ENCODE measurements around the gene EYS. TPM values are rescaled to one million over a fixed set of nuclear protein-coding genes. Genes with fewer than 3 reads are reported as not detected.
A peak's percentile ranks its signal among the peaks of the same experiment; 100 is the strongest.
"Not testable (repeated sequence)": the region's sequence is repeated elsewhere in the genome, so short reads cannot be mapped to it uniquely, and the experiment has no call there.

Gene EYS
- total and polyA plus RNA-seq, 2 experiments from 2014 or later, result under 0.01 to 0.15 TPM

DNA sequence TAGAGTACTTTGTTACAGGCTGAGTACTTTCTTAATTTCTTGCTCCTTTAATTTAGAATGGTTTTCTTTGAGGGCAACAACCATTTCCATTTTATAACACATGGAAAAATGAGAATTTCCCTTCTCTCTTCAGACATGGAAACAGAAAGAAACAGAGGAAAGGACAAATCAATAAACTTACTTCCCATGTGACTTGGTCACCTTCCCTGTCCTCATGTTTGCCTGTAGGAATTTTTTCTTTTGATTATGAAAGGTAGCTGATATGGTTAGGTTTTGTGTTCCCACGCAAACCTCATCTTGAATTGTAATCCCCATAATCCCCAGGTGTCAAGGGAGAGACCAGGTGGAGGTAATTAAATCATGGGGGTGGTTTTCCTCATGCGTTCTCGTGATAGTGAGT, 1901.7 kb downstream of the EYS start:
- DNase-seq (ENCODE audit: low read depth in 1 of 2, low spot score in 1 of 2), result no peak
- H3K9me3 ChIP-seq (ENCODE audit: low read depth), result no peaks in the 10 kb centered on the region
- H3K27me3 ChIP-seq, result no peaks in the 10 kb centered on the region
- H3K27ac ChIP-seq, result no peak overlapping the region
- no peaks in the 10 kb centered on the region for H3K4me1 ChIP-seq (ENCODE audit: low read depth)
- no peaks in the 10 kb centered on the region for H3K36me3 ChIP-seq
- no peak overlapping the region for H3K4me3 ChIP-seq
- TF ChIP-seq, protein P1, sequence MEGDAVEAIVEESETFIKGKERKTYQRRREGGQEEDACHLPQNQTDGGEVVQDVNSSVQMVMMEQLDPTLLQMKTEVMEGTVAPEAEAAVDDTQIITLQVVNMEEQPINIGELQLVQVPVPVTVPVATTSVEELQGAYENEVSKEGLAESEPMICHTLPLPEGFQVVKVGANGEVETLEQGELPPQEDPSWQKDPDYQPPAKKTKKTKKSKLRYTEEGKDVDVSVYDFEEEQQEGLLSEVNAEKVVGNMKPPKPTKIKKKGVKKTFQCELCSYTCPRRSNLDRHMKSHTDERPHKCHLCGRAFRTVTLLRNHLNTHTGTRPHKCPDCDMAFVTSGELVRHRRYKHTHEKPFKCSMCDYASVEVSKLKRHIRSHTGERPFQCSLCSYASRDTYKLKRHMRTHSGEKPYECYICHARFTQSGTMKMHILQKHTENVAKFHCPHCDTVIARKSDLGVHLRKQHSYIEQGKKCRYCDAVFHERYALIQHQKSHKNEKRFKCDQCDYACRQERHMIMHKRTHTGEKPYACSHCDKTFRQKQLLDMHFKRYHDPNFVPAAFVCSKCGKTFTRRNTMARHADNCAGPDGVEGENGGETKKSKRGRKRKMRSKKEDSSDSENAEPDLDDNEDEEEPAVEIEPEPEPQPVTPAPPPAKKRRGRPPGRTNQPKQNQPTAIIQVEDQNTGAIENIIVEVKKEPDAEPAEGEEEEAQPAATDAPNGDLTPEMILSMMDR (IDR thresholded peaks at IDR 0.05; ENCODE audit: low read depth, low read length), result no peak

DNA sequence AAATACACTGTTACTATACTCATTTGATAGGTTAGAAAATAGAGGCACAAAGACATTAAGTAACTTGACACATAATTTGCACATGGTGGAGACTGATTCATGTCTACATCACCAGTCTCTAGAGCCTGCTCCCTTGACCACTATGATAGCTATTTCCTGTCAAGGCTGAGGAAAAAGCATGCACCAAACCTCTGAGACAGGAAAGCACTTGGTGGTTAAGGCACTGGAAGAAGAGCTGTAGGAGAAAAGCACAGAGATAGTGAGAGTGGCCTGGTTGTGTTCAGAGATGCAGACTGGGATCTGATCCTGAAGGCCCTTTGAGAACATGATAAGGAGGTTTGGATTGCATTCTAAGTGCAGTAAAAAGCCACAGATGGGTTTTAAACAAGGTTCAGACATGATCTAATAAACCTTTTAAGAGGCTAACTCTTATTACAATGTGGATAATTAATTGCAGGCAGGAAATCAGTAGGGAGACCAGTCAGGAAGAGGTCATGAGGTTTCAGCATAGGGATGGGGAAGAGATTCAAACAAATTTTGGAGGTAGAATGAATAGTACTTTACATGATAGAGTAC, 1902.6 kb downstream of the EYS start:
- no peaks in the 10 kb centered on the region for H3K9me3 ChIP-seq (ENCODE audit: low read depth)
- TF ChIP-seq, protein P1 (IDR thresholded peaks at IDR 0.05; ENCODE audit: low read depth, low read length), result no peak
- H3K4me1 ChIP-seq (ENCODE audit: low read depth), result no peaks in the 10 kb centered on the region
- no peak overlapping the region for H3K4me3 ChIP-seq
- peak in 1 of 2 donors; percentile 85 for DNase-seq (ENCODE audit: low read depth in 1 of 2, low spot score in 1 of 2)
- H3K27ac ChIP-seq, result no peak overlapping the region
- H3K27me3 ChIP-seq, result no peaks in the 10 kb centered on the region
- H3K36me3 ChIP-seq, result no peaks in the 10 kb centered on the region

DNA sequence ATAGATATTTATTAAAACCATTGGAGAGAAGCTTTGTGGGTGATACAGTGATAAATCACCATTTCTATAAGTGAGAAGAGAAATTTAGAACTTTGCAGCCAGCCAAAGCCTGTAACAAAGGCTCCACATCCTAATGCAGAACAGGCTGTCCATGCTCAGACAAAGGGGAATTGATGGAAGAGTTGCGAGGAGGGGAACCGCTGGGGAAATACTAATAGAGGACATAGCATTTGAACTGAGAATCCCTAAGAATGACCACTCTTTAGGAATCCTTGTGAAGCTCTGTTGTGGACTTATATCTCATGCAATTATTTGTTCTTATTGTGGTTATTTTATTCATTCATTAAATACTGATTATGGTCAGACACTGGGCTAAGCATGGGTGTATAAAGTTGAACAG, 1903.7 kb downstream of the EYS start:
- Histone ChIP-seq H3K4me1 (ENCODE audit: low read depth) (no peaks in the 10 kb centered on the region), H3K27ac (no peak overlapping the region), H3K9me3 (ENCODE audit: low read depth) (no peaks in the 10 kb centered on the region), H3K36me3 (no peaks in the 10 kb centered on the region), H3K27me3 (no peaks in the 10 kb centered on the region), H3K4me3 (no peak overlapping the region)
- DNase-seq (ENCODE audit: low read depth in 1 of 2, low spot score in 1 of 2), result no peak
- TF ChIP-seq, protein P1 (IDR thresholded peaks at IDR 0.05; ENCODE audit: low read depth, low read length), result no peak

DNA sequence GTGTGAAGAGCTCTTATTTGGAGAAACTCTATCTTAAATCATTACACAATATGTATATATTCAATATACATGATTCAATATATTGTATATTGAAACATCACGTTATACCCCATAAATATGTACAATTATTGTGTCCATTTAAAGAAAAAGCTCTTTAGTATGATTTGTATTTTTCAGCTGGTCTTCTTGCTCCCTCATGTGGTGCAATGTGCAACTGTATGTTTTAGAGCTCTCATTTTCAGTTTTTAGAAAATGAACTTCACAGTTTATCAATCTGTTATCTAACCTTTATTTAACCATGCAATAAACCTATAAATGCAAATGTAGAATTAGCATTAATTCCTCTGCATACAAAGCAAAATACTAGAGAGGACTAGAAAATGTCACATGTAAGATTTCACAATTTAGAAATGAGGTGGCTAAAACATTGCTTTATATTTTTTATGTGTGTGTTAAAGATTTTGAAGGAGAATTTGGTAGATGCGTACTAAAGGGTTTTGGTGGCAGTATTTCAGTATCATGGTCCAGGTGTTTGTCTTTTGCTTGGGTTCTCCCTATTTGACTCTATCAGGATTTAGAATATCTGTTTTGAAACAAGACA, 1904.3 kb downstream of the EYS start:
- Histone ChIP-seq H3K36me3 (no peaks in the 10 kb centered on the region), H3K27ac (no peak overlapping the region), H3K4me1 (ENCODE audit: low read depth) (no peaks in the 10 kb centered on the region), H3K4me3 (no peak overlapping the region), H3K27me3 (no peaks in the 10 kb centered on the region), H3K9me3 (ENCODE audit: low read depth) (no peaks in the 10 kb centered on the region)
- TF ChIP-seq, protein P1 (IDR thresholded peaks at IDR 0.05; ENCODE audit: low read depth, low read length), result peak; percentile 72
- DNase-seq (ENCODE audit: low read depth in 1 of 2, low spot score in 1 of 2), result peak in 1 of 2 donors; percentile 57

DNA sequence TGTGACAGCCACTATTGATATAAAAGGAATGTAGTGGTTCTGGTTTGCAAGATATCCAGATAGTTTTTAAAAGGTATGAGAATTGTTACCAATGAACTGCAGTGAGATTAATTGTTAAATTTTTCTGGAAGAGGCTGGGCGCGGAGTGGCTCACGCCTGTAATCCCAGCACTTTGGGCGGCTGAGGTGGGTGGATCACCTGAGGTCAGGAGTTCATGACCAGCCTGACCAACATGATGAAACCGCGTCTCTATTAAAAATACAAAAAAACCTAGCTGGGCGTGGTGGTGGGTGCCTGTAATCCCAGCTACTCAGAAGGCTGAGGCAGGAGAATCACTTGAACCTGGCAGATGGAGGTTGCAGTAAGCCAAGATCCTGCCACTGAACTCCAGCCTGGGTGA, 1906.6 kb downstream of the EYS start:
- not testable (repeated sequence) for H3K4me3 ChIP-seq; DNase-seq (ENCODE audit: low read depth in 1 of 2, low spot score in 1 of 2); H3K4me1 ChIP-seq (ENCODE audit: low read depth); H3K27me3 ChIP-seq; H3K9me3 ChIP-seq (ENCODE audit: low read depth); H3K27ac ChIP-seq; H3K36me3 ChIP-seq

DNA sequence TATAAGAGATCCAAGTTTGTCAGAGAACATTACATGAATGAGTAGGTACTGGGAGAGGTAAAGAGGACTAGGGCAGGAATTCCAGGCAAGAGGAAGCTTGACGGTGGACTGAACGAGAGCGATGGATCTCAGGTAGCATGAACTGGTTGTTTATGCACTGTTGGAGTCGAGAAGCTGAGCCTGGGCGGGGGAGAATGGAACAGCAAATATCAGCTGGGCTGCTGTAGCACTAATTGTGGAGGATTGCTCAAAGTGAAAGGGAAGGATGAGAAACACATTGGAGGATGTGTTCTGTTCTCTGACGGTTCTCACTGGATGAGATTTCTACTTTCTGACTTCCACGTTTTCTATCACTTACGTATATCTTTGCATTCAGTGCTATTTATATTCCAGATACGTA, 1907.2 kb downstream of the EYS start:
- DNase-seq (ENCODE audit: low read depth in 1 of 2, low spot score in 1 of 2), result no peak
- Histone ChIP-seq H3K9me3 (ENCODE audit: low read depth) (no peaks in the 10 kb centered on the region), H3K36me3 (no peaks in the 10 kb centered on the region), H3K27ac (no peak overlapping the region), H3K4me1 (ENCODE audit: low read depth) (no peaks in the 10 kb centered on the region), H3K27me3 (peaks cover 2% of the 10 kb centered on the region), H3K4me3 (no peak overlapping the region)
- TF ChIP-seq, protein P1 (IDR thresholded peaks at IDR 0.05; ENCODE audit: low read depth, low read length), result no peak

Measured in cardiac muscle cell (in vitro differentiated cells and primary cell).